PC-3 (cell line): ENCODE data around the gene PITHD1.

ENCODE experiments used
- CTCF ChIP-seq: fragments of 300-600 bp; sonication (generic); conservative IDR thresholded peaks from 2 replicates; pipeline ENCODE4 v1.5.1; 2017; ENCODE audit warnings: antibody characterized with exemption, low read depth, mild to moderate bottlenecking, low read length
- EZH2 ChIP-seq: fragments of 300-600 bp; sonication (generic); IDR thresholded peaks from one replicate; pipeline ENCODE4 v1.6.1; 2017; ENCODE audit warnings: antibody characterized with exemption, mild to moderate bottlenecking, low read length; ENCODE audit not compliant: unreplicated experiment

GRCh38 chr1:23792151-23792945, 14.1 kb downstream of the PITHD1 start:
- TF ChIP-seq CTCF (no peak), EZH2 (no peak)
